ENCODE results near the gene UPF3A.

The UPF3A gene

GRCh38 chr13:114304346-114305034 lies 23.1 kb downstream of the UPF3A start:
- DNase-seq (ENCODE audit: low spot score in 2 of 2) = no peak
- Mint-ChIP-seq H3K9me3 (no peaks in the 10 kb centered on the region), H3K4me3 (no peak overlapping the region), H3K36me3 (peaks cover 20% of the 10 kb centered on the region), H3K4me1 (peaks cover 2% of the 10 kb centered on the region), H3K27me3 (no peaks in the 10 kb centered on the region), H3K27ac (no peak overlapping the region)
- no peak for ATAC-seq (ENCODE audit: low read depth)

DNA sequence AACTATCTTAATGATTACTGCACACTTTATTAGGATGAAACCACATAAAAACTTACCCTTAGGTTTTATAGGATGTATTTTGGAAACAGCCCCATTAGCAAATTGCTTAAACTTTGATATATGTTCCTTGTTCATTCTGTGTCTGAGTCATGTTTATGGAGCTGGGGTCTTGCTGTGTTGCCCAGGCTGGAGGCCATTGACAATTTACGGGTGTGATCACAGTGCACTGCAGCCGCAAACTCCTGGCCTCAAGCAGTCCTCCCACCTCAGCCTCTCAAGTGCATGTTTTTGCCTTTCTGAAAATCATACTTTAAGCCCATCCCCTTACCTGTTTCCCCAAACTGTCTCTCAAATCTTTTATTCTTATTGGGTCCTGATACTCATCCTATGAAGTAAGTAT lies 27.7 kb downstream of the UPF3A start:
- Mint-ChIP-seq H3K9me3 (no peaks in the 10 kb centered on the region), H3K36me3 (peaks cover 8% of the 10 kb centered on the region), H3K4me3 (no peak overlapping the region), H3K4me1 (peaks cover 14% of the 10 kb centered on the region), H3K27ac (no peak overlapping the region), H3K27me3 (no peaks in the 10 kb centered on the region)
- DNase-seq (ENCODE audit: low spot score in 2 of 2) = no peak
- no peak for ATAC-seq (ENCODE audit: low read depth)

GRCh38 chr13:114309806-114310410 lies 28.5 kb downstream of the UPF3A start:
- H3K27ac Mint-ChIP-seq = no peak overlapping the region
- DNase-seq (ENCODE audit: low spot score in 2 of 2) = no peak
- no peak overlapping the region for H3K4me3 Mint-ChIP-seq
- peaks cover 15% of the 10 kb centered on the region for H3K4me1 Mint-ChIP-seq
- peaks cover 4% of the 10 kb centered on the region for H3K36me3 Mint-ChIP-seq
- H3K27me3 Mint-ChIP-seq = no peaks in the 10 kb centered on the region
- no peak for ATAC-seq (ENCODE audit: low read depth)
- H3K9me3 Mint-ChIP-seq = no peaks in the 10 kb centered on the region

- Mint-ChIP-seq H3K27me3 (no peaks in the 10 kb centered on the region), H3K36me3 (peaks cover 2% of the 10 kb centered on the region), H3K27ac (no peak overlapping the region), H3K4me3 (no peak overlapping the region), H3K9me3 (no peaks in the 10 kb centered on the region), H3K4me1 (peaks cover 22% of the 10 kb centered on the region)
- ATAC-seq (ENCODE audit: low read depth) (no peak), DNase-seq (ENCODE audit: low spot score in 2 of 2) (no peak)
Measured at GRCh38 chr13:114310956-114311355, 29.6 kb downstream of the UPF3A start.

- Mint-ChIP-seq H3K27ac (no peak overlapping the region), H3K36me3 (peaks cover 2% of the 10 kb centered on the region), H3K4me1 (peaks cover 22% of the 10 kb centered on the region)
Measured at GRCh38 chr13:114311387-114311786, 30.0 kb downstream of the UPF3A start.

GRCh38 chr13:114311908-114312307 lies 30.5 kb downstream of the UPF3A start:
- Mint-ChIP-seq H3K9me3 (no peaks in the 10 kb centered on the region), H3K27me3 (no peaks in the 10 kb centered on the region)
- no peak for ATAC-seq (ENCODE audit: low read depth)

More at GRCh38 chr13:114311387-114311786, 30.0 kb downstream of the UPF3A start:
- Mint-ChIP-seq H3K9me3 (no peaks in the 10 kb centered on the region), H3K4me3 (no peak overlapping the region), H3K27me3 (no peaks in the 10 kb centered on the region)
- ATAC-seq (ENCODE audit: low read depth) = no peak
- no peak for DNase-seq (ENCODE audit: low spot score in 2 of 2)

GRCh38 chr13:114313061-114313860 lies 31.9 kb downstream of the UPF3A start:
- Mint-ChIP-seq H3K9me3 (no peaks in the 10 kb centered on the region), H3K4me1 (peaks cover 22% of the 10 kb centered on the region), H3K4me3 (peak overlapping the region; percentile 95), H3K36me3 (no peaks in the 10 kb centered on the region), H3K27me3 (no peaks in the 10 kb centered on the region), H3K27ac (peak overlapping the region; percentile 92)
- peak; percentile 25 for ATAC-seq (ENCODE audit: low read depth)
- no peak for DNase-seq (ENCODE audit: low spot score in 2 of 2)

More at GRCh38 chr13:114311908-114312307, 30.5 kb downstream of the UPF3A start:
- H3K36me3 Mint-ChIP-seq = peaks cover 2% of the 10 kb centered on the region
- peaks cover 22% of the 10 kb centered on the region for H3K4me1 Mint-ChIP-seq
- H3K4me3 Mint-ChIP-seq = no peak overlapping the region
- no peak for DNase-seq (ENCODE audit: low spot score in 2 of 2)
- no peak overlapping the region for H3K27ac Mint-ChIP-seq

DNA sequence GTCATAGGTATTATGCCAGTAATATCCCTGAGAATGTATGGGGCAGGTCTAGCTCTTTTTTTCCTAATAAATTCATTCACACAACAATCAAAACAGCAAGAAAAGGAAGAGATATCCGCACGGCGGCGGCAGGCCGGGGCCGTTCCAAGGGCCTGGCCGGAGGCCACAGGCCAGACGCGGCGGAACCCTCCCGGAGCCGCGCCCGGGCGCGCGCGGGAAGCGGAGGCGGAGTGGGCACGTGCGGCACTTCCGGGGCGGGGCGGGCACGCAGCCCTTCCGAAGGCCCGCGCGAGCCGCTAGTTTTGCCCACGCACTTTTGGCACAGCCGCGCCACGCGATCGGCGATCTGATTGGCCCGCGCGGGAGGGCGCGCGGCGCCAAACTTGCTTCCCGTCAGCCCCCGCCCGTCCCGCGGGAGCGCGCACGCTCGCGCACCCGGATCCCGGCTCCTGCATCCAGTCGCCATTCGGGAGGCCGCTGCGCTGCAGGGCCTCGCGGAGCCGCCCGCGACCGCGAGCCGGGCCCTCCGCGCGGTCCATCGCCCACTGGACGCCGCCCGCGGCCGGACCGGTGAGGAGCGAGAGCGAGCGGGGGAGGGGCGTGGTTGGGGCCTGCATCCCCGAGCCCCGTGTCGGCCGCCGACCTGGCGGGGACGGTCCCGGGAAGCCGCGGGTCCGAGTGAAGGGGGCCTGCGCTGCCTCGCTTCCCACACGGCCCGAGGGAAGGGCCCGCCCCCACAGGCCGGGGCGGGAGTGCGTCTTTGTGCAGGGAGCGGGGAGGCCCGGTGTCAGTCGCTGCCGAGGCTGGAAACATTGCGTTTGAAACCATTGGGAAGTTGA lies 32.9 kb downstream of the UPF3A start, which contains the start of gene CHAMP1:
CHAMP1 (plus strand) TSS at position 430 of the 839 bp plus-strand sequence. CDS start 9,340 bp downstream, outside the sequence.
- no peaks in the 10 kb centered on the region for H3K27me3 Mint-ChIP-seq
- DNase-seq (ENCODE audit: low spot score in 2 of 2) = peak; percentile 75 to 79
- H3K4me3 Mint-ChIP-seq = peak within 1 kb of the TSS; percentile 95
- no peaks in the 10 kb centered on the region for H3K9me3 Mint-ChIP-seq
- ATAC-seq (ENCODE audit: low read depth) = peak; percentile 81
- peak within 1 kb of the TSS; percentile 92 for H3K27ac Mint-ChIP-seq
- H3K36me3 Mint-ChIP-seq = peaks cover 2% of the 10 kb centered on the region
- H3K4me1 Mint-ChIP-seq = peaks cover 24% of the 10 kb centered on the region

- Mint-ChIP-seq H3K27me3 (no peaks in the 10 kb centered on the region), H3K36me3 (peaks cover 10% of the 10 kb centered on the region), H3K9me3 (no peaks in the 10 kb centered on the region), H3K4me1 (peaks cover 32% of the 10 kb centered on the region), H3K4me3 (peak overlapping the region; percentile 87), H3K27ac (peak overlapping the region; percentile 92)
- ATAC-seq (ENCODE audit: low read depth) (peak; percentile 56), DNase-seq (ENCODE audit: low spot score in 2 of 2) (peak in 1 of 2 donors; percentile 17)
Measured at GRCh38 chr13:114315074-114315785, 33.8 kb downstream of the UPF3A start.

DNA sequence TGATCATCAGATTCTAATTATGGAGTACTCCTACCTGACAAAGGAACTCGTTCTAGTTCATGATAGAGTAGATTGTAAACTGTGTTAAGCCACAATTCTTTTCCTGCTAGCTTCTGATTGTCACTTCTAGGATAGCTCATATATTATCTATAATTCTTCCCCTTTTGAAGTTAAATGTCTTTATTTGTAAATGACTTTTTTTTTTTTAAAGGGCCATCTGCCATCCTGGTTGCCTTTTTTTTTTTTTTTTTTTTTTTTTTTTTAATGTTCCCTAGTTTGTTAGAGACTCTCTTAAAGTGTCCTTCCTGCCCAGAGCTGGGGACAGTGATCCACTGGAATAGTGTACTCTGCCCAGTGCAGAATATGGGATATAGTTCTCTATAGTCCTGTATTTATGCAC lies 37.2 kb downstream of the UPF3A start:
- no peak overlapping the region for H3K4me3 Mint-ChIP-seq
- ATAC-seq (ENCODE audit: low read depth) (no peak), DNase-seq (ENCODE audit: low spot score in 2 of 2) (no peak)
- H3K9me3 Mint-ChIP-seq = no peaks in the 10 kb centered on the region
- H3K4me1 Mint-ChIP-seq = peaks cover 29% of the 10 kb centered on the region
- no peaks in the 10 kb centered on the region for H3K27me3 Mint-ChIP-seq
- peaks cover 20% of the 10 kb centered on the region for H3K36me3 Mint-ChIP-seq
- H3K27ac Mint-ChIP-seq = peak overlapping the region; percentile 45

GRCh38 chr13:114319441-114319913 lies 38.1 kb downstream of the UPF3A start:
- H3K4me3 Mint-ChIP-seq = no peak overlapping the region
- H3K36me3 Mint-ChIP-seq = peaks cover 28% of the 10 kb centered on the region
- H3K27ac Mint-ChIP-seq = peak overlapping the region; percentile 45
- no peaks in the 10 kb centered on the region for H3K27me3 Mint-ChIP-seq
- H3K9me3 Mint-ChIP-seq = no peaks in the 10 kb centered on the region
- ATAC-seq (ENCODE audit: low read depth) (no peak), DNase-seq (ENCODE audit: low spot score in 2 of 2) (no peak)
- peaks cover 27% of the 10 kb centered on the region for H3K4me1 Mint-ChIP-seq

- no peaks in the 10 kb centered on the region for H3K9me3 Mint-ChIP-seq
- no peak for ATAC-seq (ENCODE audit: low read depth)
- no peak for DNase-seq (ENCODE audit: low spot score in 2 of 2)
- H3K27ac Mint-ChIP-seq = peak overlapping the region; percentile 45
- no peak overlapping the region for H3K4me3 Mint-ChIP-seq
- H3K4me1 Mint-ChIP-seq = peaks cover 24% of the 10 kb centered on the region
- H3K36me3 Mint-ChIP-seq = peaks cover 32% of the 10 kb centered on the region
- no peaks in the 10 kb centered on the region for H3K27me3 Mint-ChIP-seq
Measured at GRCh38 chr13:114320065-114320464, 38.7 kb downstream of the UPF3A start.

DNA sequence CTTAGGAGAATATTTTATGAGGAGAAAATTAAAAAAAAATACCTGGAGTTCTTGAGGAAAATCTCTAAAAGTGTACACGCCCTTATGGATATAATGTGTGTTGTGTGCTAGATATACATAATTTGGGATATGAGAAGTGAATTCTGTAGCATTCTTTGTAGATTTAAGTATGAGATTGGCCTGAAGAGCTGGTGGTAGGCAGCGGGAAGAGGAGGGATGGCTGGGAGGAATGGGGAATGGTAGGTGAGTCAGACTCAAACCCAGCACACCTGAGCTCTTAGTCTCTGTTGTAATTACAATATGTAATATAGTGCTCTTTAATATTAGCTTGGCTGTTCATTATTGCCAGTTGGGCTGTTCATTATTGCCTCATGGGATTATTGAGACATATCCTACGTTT lies 39.9 kb downstream of the UPF3A start:
- ATAC-seq (ENCODE audit: low read depth) (no peak), DNase-seq (ENCODE audit: low spot score in 2 of 2) (no peak)
- H3K9me3 Mint-ChIP-seq = no peaks in the 10 kb centered on the region
- H3K27me3 Mint-ChIP-seq = no peaks in the 10 kb centered on the region
- H3K36me3 Mint-ChIP-seq = peaks cover 38% of the 10 kb centered on the region
- H3K4me1 Mint-ChIP-seq = peaks cover 24% of the 10 kb centered on the region
- no peak overlapping the region for H3K27ac Mint-ChIP-seq
- H3K4me3 Mint-ChIP-seq = no peak overlapping the region
